Right lobe of liver (tissue), 6 donors: ENCODE measurements around the gene RALGPS1. TPM values are rescaled to one million over a fixed set of nuclear protein-coding genes. Genes with fewer than 3 reads are reported as not detected.

Experiments
- ATAC-seq, 4 donors: fragments of 200-7000 bp; cut with Tn5 transposase; one replicate each; pipeline ENCODE4 v1.9.1; 2020; ENCODE audit warnings: mild to moderate bottlenecking in 4 of 4, moderate library complexity in 4 of 4
- DNase-seq, 3 donors: peaks; one replicate each; pipeline ENCODE4 v3.0.0-alpha.2; 2020
- H3K27ac ChIP-seq, 3 donors: fragments of 200-600 bp; one replicate each; pipeline ENCODE4 v1.8.0; 2022
- H3K27me3 ChIP-seq, 2 donors: fragments of 200-600 bp; one replicate each; pipeline ENCODE4 v1.8.0; 2022
- H3K36me3 ChIP-seq, 4 donors: fragments of 200-600 bp; sonication (generic) in 1 of 4; one replicate each; pipeline versions ENCODE4 v1.5.1 to v1.8.0; 2017 to 2022; ENCODE audit warnings: control low read depth in 1 of 4
- H3K4me1 ChIP-seq, 4 donors: fragments of 200-600 bp; sonication (generic) in 1 of 4; one replicate each; pipeline versions ENCODE4 v1.5.1 to v1.8.0; 2017 to 2022; ENCODE audit warnings: control low read depth in 1 of 4
- H3K4me3 ChIP-seq, 3 donors: fragments of 200-600 bp; one replicate each; pipeline ENCODE4 v1.8.0; 2022
- H3K9me3 ChIP-seq, 4 donors: fragments of 200-600 bp; sonication (generic) in 1 of 4; one replicate each; pipeline versions ENCODE4 v1.5.1 to v1.8.0; 2017 to 2022; ENCODE audit warnings: control low read depth in 1 of 4
- CTCF ChIP-seq, 4 donors: fragments of 200-600 bp in 3 of 4; fragments of 450-650 bp in 1 of 4; IDR thresholded peaks; one replicate each; pipeline versions ENCODE4 v1.5.1 to v1.8.0; 2016 to 2022; ENCODE audit warnings: antibody characterized with exemption in 4 of 4, mild to moderate bottlenecking in 2 of 4
- POLR2A ChIP-seq: fragments of 450-650 bp; IDR thresholded peaks from one replicate; pipeline ENCODE4 v1.6.1; 2017; ENCODE audit warnings: antibody characterized with exemption, mild to moderate bottlenecking
- WGBS: methylation state at CpG from one replicate; pipeline ENCODE4 v1.1.6; 2018; ENCODE audit warnings: low coverage, low lambda C conversion rate; ENCODE audit not compliant: insufficient coverage; ENCODE audit errors: missing lambda C conversion rate; 5-methylcytosine and 5-hydroxymethylcytosine counted together
- intact Hi-C, 2 donors: fragments of 100-400 bp; cut with DNase I; formaldehyde crosslinking; loops; one replicate each; pipeline versions ENCODE4 v1.11.2 to v1.14.1; 2022
- total RNA-seq, 6 experiments: library from RNA; depleted of rRNA in 2 of 6; stranded (reverse); fragments of >200 nt in 2 of 6; fragmentation: NEBNext Ultra II Directional in 3 of 6; extraction: Animal tissue kit (Norgen Biotek cat#: 25700) in 3 of 6; gene quantifications; one replicate each; pipeline versions ENCODE4 v1.1.0 to v1.2.4, GENCODE V29; 2016 to 2023
- donor health status: DM: no; HTN: yes; CAD: no.
- donor health status: DM: no; HTN: no; CAD: no.
- donor health status: DM: no; HTN: no; CAD: no.
- donor health status: DM: no; HTN: yes; CAD: no.
- donor health status: DM: no; HTN: yes; CAD: no.

The RALGPS1 gene
- total RNA-seq, 6 experiments from 2014 or later = 1.2 to 3.8 (median 2.4) TPM

GRCh38 chr9:127224883-127225739 is 310.5 kb downstream of the RALGPS1 start:
- H3K27me3 ChIP-seq = no peaks in the 10 kb centered on the region
- intact Hi-C loops = no loop called here
- DNase-seq = peak; percentile 97
- H3K4me3 ChIP-seq = peak overlapping the region; percentile 62 to 69 (median 68)
- H3K9me3 ChIP-seq = no peaks in the 10 kb centered on the region
- no peaks in the 10 kb centered on the region for H3K36me3 ChIP-seq
- H3K27ac ChIP-seq = no peak overlapping the region
- peaks cover 0 to 4% (median 0%) of the 10 kb centered on the region in 4 donors for H3K4me1 ChIP-seq
- no CpG with 5 or more reads among the region's 106 CpGs for WGBS
- peak; percentile 87 to 93 (median 90) for ATAC-seq
- TF ChIP-seq POLR2A (no peak), CTCF (IDR thresholded peaks at IDR 0.05) (peak in 1 of 4 donors; percentile 11)

- TF ChIP-seq CTCF (IDR thresholded peaks at IDR 0.05) (no peak), POLR2A (no peak)
- Histone ChIP-seq H3K4me3 (peak overlapping the region in 1 of 3 donors; percentile 69), H3K4me1 (peaks cover 0 to 4% (median 0%) of the 10 kb centered on the region in 4 donors), H3K27me3 (no peaks in the 10 kb centered on the region), H3K9me3 (no peaks in the 10 kb centered on the region), H3K36me3 (no peaks in the 10 kb centered on the region), H3K27ac (no peak overlapping the region)
- ATAC-seq (no peak), DNase-seq (no peak)
- 39% methylated on average over 22 of the region's 42 CpGs for WGBS
- intact Hi-C loops = no loop called here
These were observed 311.4 kb downstream of the RALGPS1 start for GRCh38 chr9:127225801-127226625.

GRCh38 chr9:127229691-127230417 is 315.3 kb downstream of the RALGPS1 start:
- TF ChIP-seq POLR2A (no peak), CTCF (IDR thresholded peaks at IDR 0.05) (no peak)
- Histone ChIP-seq H3K27me3 (no peaks in the 10 kb centered on the region), H3K9me3 (no peaks in the 10 kb centered on the region), H3K4me3 (no peak overlapping the region), H3K4me1 (no peaks in the 10 kb centered on the region), H3K27ac (no peak overlapping the region), H3K36me3 (no peaks in the 10 kb centered on the region)
- no peak for DNase-seq
- intact Hi-C loops = no loop called here
- no peak for ATAC-seq
- WGBS = 76% methylated on average over 3 of the region's 4 CpGs

- 89% methylated on average over 3 of the region's 3 CpGs for WGBS
- no peak for DNase-seq
- Histone ChIP-seq H3K9me3 (no peaks in the 10 kb centered on the region), H3K27me3 (no peaks in the 10 kb centered on the region), H3K36me3 (no peaks in the 10 kb centered on the region), H3K4me1 (no peaks in the 10 kb centered on the region), H3K4me3 (no peak overlapping the region), H3K27ac (no peak overlapping the region)
- no peak for ATAC-seq
- intact Hi-C loops = no loop called here
- TF ChIP-seq POLR2A (no peak), CTCF (IDR thresholded peaks at IDR 0.05) (no peak)
These were observed 317.1 kb downstream of the RALGPS1 start for GRCh38 chr9:127231666-127232065.
